Measurements from ENCODE around the gene MRPS9. TPM values are rescaled to one million over a fixed set of nuclear protein-coding genes. Genes with fewer than 3 reads are reported as not detected.

MRPS9 gene
- total and polyA plus RNA-seq, 2 experiments from 2014 or later = 12.8 to 22.2 TPM

DNA sequence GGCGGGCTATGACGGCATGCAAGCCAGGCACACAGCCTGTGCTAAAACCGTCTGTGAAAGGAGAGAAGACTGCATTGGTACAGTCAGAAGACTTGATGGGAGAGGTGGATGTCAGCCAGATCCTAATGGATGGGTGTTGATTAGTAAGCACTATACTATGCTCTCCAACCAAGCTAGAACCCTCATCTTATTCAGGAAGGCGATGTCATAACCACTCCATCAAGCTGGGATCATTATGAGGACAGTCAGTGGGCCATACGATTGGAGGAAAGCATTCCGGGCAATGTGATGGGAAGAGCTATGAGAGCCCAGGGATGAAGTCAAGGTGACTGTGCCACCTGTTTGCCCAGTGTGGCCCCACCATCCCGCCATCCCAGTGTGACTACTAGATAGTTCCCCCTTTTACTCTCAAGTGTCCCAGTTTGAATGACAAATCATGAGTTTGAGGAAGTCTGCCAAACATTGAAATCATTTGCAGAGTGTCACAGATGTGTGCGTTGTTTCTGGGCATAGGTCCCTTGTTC lies 66.4 kb downstream of the MRPS9 start:
- Histone ChIP-seq H4K20me1 (ENCODE audit: insufficient read depth) (no peaks in the 10 kb centered on the region), H3K4me2 (ENCODE audit: unreplicated experiment) (no peak overlapping the region), H3K27ac (no peak overlapping the region), H3K27me3 (replicated peaks; ENCODE audit: insufficient read depth) (no peaks in the 10 kb centered on the region), H3K4me1 (ENCODE audit: insufficient read depth) (0 out of 2 replicates have a peak, but pooled peaks cover 2% of the 10 kb centered on the region), H3K36me3 (ENCODE audit: low read depth) (no peaks in the 10 kb centered on the region), H3K9me3 (ENCODE audit: low read depth) (no peaks in the 10 kb centered on the region), H2AFZ (no peak overlapping the region), H3K9ac (no peak overlapping the region), H3K4me3 (no peak overlapping the region), H3K9me2 (ENCODE audit: insufficient read depth) (no peaks in the 10 kb centered on the region), H3F3A (ENCODE audit: insufficient read depth) (no peaks in the 10 kb centered on the region), H3K79me2 (ENCODE audit: insufficient read depth) (no peaks in the 10 kb centered on the region)
- WGBS, 2 experiments (ENCODE audit: low coverage in 1 of 2, low lambda C conversion rate in 2 of 2, missing lambda C conversion rate in 2 of 2) = 73 to 77% methylated on average over 8 of the region's 8 CpGs
- TF ChIP-seq EZH2phosphoT487 (IDR thresholded peaks at IDR 0.05; ENCODE audit: insufficient read depth, low read depth) (no peak), EZH2 (IDR thresholded peaks at IDR 0.05; ENCODE audit: insufficient read depth, poor library complexity, severe bottlenecking) (no peak)
- DNase-seq = peak; percentile 33
- in situ Hi-C loops (cut with MboI) = loop anchor here (25.0 kb wide), 1 partner anchor 433 kb away; no protein-coding TSS in a partner anchor

DNA sequence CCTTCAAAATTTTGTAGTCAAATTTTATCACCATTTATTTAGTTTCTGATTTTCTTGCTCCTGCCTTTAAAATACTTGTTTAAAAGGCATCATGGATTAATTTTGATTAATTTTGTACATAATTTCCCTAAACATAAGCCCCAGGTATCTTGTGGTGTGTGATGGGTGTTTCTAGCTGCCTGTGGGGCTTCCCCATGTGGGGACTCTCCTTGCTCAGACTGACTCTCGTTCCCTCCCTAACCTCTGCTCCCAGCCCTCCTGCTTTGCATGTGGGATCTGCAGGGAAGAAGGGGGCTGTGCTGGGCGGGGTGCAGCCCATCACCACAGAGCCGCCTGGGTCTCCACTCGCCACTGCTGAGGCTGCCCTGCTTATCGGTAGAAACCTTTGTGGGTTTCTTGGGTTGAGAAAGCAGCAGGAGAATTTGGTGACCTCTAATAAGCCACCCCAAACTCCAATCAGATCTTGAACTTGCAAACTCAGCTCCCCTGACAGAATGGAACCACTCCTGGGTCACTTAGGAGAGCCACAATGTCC lies 72.5 kb downstream of the MRPS9 start:
- 68 to 83% methylated on average over 5 of the region's 5 CpGs for WGBS, 2 experiments (ENCODE audit: low coverage in 1 of 2, low lambda C conversion rate in 2 of 2, missing lambda C conversion rate in 2 of 2)
- no peaks in the 10 kb centered on the region for H3K27me3 ChIP-seq (replicated peaks; ENCODE audit: insufficient read depth)
- no peak for DNase-seq
- no peaks in the 10 kb centered on the region for H3K9me3 ChIP-seq (ENCODE audit: low read depth)
- no peaks in the 10 kb centered on the region for H3K9me2 ChIP-seq (ENCODE audit: insufficient read depth)
- H3K79me2 ChIP-seq (ENCODE audit: insufficient read depth) = no peaks in the 10 kb centered on the region
- no peak overlapping the region for H3K4me2 ChIP-seq (ENCODE audit: unreplicated experiment)
- in situ Hi-C loops (cut with MboI) = loop anchor here (5.0 to 25.0 kb wide), 3 partner anchors 122 to 427 kb away; no protein-coding TSS in a partner anchor
- H4K20me1 ChIP-seq (ENCODE audit: insufficient read depth) = no peaks in the 10 kb centered on the region
- H3K4me1 ChIP-seq (ENCODE audit: insufficient read depth) = no peaks in the 10 kb centered on the region
- H3F3A ChIP-seq (ENCODE audit: insufficient read depth) = no peaks in the 10 kb centered on the region
- H3K27ac ChIP-seq = no peak overlapping the region
- H3K9ac ChIP-seq = no peak overlapping the region
- no peak for TF ChIP-seq EZH2phosphoT487 (IDR thresholded peaks at IDR 0.05; ENCODE audit: insufficient read depth, low read depth)
- TF ChIP-seq EZH2 (IDR thresholded peaks at IDR 0.05; ENCODE audit: insufficient read depth, poor library complexity, severe bottlenecking) = no peak
- no peak overlapping the region for H2AFZ ChIP-seq
- no peaks in the 10 kb centered on the region for H3K36me3 ChIP-seq (ENCODE audit: low read depth)
- no peak overlapping the region for H3K4me3 ChIP-seq

DNA sequence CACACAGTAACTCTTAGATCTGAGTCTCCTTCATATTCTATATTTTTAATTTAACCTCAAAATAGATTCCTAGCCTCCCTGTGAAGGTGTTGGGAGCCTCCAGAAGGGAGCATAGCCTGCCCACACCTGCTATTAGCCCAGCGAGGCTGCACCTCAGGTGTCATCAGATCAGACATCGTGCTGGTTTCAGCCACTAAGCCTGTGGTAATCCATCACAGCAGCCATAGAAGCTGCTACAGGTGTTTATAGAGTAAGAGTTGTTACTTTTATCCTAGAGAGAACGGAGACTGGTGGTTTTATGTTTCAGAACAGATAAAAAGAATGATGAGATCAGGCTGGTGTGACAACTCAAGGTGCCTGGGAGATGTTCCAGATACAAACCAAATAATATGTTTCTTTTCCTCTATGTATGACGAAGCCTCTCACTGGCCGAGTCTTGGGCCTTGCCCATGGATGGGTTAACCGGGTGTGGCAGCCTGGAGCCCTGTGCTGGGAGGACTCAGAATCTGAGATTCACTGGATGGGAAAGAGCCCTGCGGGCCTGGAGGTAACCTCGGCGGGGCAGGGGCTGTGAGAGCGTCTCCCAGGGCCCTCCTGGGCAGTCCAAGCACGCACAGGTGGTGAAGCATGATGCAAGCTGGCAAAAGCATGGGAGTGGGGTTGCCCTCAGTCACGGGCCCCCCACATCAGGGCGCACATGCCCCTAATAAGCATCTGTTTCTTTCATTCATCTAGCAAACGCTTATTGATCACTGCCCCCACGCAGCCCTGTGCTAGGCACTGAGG lies 73.7 kb downstream of the MRPS9 start:
- no peak overlapping the region for H3K4me2 ChIP-seq (ENCODE audit: unreplicated experiment)
- WGBS, 2 experiments (ENCODE audit: low coverage in 1 of 2, low lambda C conversion rate in 2 of 2, missing lambda C conversion rate in 2 of 2) = 55 to 60% methylated on average over 15 of the region's 15 CpGs
- no peaks in the 10 kb centered on the region for H3K36me3 ChIP-seq (ENCODE audit: low read depth)
- H3K9ac ChIP-seq = no peak overlapping the region
- H3K9me2 ChIP-seq (ENCODE audit: insufficient read depth) = no peaks in the 10 kb centered on the region
- no peak for DNase-seq
- H3F3A ChIP-seq (ENCODE audit: insufficient read depth) = no peaks in the 10 kb centered on the region
- H3K4me1 ChIP-seq (ENCODE audit: insufficient read depth) = no peaks in the 10 kb centered on the region
- no peak overlapping the region for H3K4me3 ChIP-seq
- H3K9me3 ChIP-seq (ENCODE audit: low read depth) = no peaks in the 10 kb centered on the region
- no peaks in the 10 kb centered on the region for H3K27me3 ChIP-seq (replicated peaks; ENCODE audit: insufficient read depth)
- H3K79me2 ChIP-seq (ENCODE audit: insufficient read depth) = no peaks in the 10 kb centered on the region
- no peak overlapping the region for H3K27ac ChIP-seq
- H2AFZ ChIP-seq = no peak overlapping the region
- in situ Hi-C loops (cut with MboI) = loop anchor here (5.0 to 25.0 kb wide), 3 partner anchors 121 to 426 kb away; no protein-coding TSS in a partner anchor
- H4K20me1 ChIP-seq (ENCODE audit: insufficient read depth) = no peaks in the 10 kb centered on the region
- no peak for TF ChIP-seq EZH2 (IDR thresholded peaks at IDR 0.05; ENCODE audit: insufficient read depth, poor library complexity, severe bottlenecking)

DNA sequence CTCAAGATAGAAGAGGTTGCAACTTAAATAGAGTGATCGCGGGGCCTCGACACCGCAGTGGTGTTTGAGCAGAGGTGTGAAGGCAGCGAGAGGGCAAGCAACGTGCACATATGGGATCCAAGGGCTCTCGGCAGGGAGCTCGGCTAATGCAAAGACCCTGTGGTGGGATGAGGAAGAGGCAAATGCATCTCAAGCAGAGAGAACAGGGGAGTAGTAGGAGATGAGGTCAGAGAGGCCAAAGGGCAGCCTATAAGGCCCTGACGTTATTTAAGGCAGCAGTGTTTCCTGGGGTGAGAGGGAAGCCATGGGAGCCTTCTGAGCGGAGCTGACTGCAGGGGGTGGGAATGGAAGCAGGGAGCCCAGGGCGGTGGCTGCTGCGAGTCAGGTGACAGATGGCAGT lies 74.5 kb downstream of the MRPS9 start:
- H3K36me3 ChIP-seq (ENCODE audit: low read depth) = no peaks in the 10 kb centered on the region
- no peak overlapping the region for H3K9ac ChIP-seq
- H3K9me2 ChIP-seq (ENCODE audit: insufficient read depth) = no peaks in the 10 kb centered on the region
- no peak overlapping the region for H2AFZ ChIP-seq
- DNase-seq = no peak
- H3K27ac ChIP-seq = no peak overlapping the region
- H3K79me2 ChIP-seq (ENCODE audit: insufficient read depth) = no peaks in the 10 kb centered on the region
- H3K4me1 ChIP-seq (ENCODE audit: insufficient read depth) = no peaks in the 10 kb centered on the region
- H3F3A ChIP-seq (ENCODE audit: insufficient read depth) = no peaks in the 10 kb centered on the region
- no peak overlapping the region for H3K4me2 ChIP-seq (ENCODE audit: unreplicated experiment)
- H4K20me1 ChIP-seq (ENCODE audit: insufficient read depth) = no peaks in the 10 kb centered on the region
- no peaks in the 10 kb centered on the region for H3K27me3 ChIP-seq (replicated peaks; ENCODE audit: insufficient read depth)
- 69 to 72% methylated on average over 12 of the region's 12 CpGs for WGBS, 2 experiments (ENCODE audit: low coverage in 1 of 2, low lambda C conversion rate in 2 of 2, missing lambda C conversion rate in 2 of 2)
- in situ Hi-C loops (cut with MboI) = loop anchor here (5.0 to 25.0 kb wide), 3 partner anchors 120 to 425 kb away; no protein-coding TSS in a partner anchor
- no peaks in the 10 kb centered on the region for H3K9me3 ChIP-seq (ENCODE audit: low read depth)
- TF ChIP-seq EZH2 (IDR thresholded peaks at IDR 0.05; ENCODE audit: insufficient read depth, poor library complexity, severe bottlenecking) = no peak
- no peak for TF ChIP-seq EZH2phosphoT487 (IDR thresholded peaks at IDR 0.05; ENCODE audit: insufficient read depth, low read depth)
- H3K4me3 ChIP-seq = no peak overlapping the region
